A549 (cell line): ENCODE measurements around the gene TMEM126A. TPM values are rescaled to one million over a fixed set of nuclear protein-coding genes. Genes with fewer than 3 reads are reported as not detected.

Experiments used
- ATAC-seq, 2 experiments: fragments of 200-7000 bp in 1 of 2; fragments of >200 bp in 1 of 2; cut with Nextera tagmentation in 1 of 2; cut with Tn5 transposase in 1 of 2; 3 replicates each; pipeline versions ENCODE4 v1.8.0 to v1.9.1; 2018 to 2020; ENCODE audit warnings: mild to moderate bottlenecking in 1 of 2, moderate library complexity in 1 of 2
- CTCF ChIA-PET: fragments of 300-600 bp; sonication (Branson Sonifier 250); formaldehyde crosslinking; extraction: SDS; loops from one replicate; lab custom pipeline; 2021; ENCODE audit warnings: antibody characterized with exemption, inconsistent platforms; lab: Yijun Ruan, JAX
- POLR2A ChIA-PET: fragments of 350-600 bp; formaldehyde crosslinking; extraction: SDS; loops from one replicate; lab custom pipeline; 2021; ENCODE audit warnings: antibody characterized with exemption, inconsistent platforms; lab: Yijun Ruan, JAX
- DNase-seq, 2 experiments: peaks; one replicate each; pipeline versions ENCODE4 v3.0.0 to v3.0.0-alpha.2; 2011 to 2016; ENCODE audit warnings: low read depth in 1 of 2, low spot score in 1 of 2
- FAIRE-seq: peaks from 2 replicates; lab custom pipeline; 2011; peaks lifted over from hg19 to GRCh38; lab: Jason Lieb, UNC
- H3K27ac ChIP-seq, 2 experiments: fragments of >200 bp; sonication (Bioruptor Twin); formaldehyde crosslinking; 3 replicates each; pipeline ENCODE4 v1.5.1; 2016 to 2017
- H3K4me1 ChIP-seq: fragments of >200 bp; sonication (Bioruptor Twin); formaldehyde crosslinking; 3 replicates; pipeline ENCODE4 v1.6.1; 2016
- H3K4me2 ChIP-seq: fragments of >200 bp; sonication (Bioruptor Twin); formaldehyde crosslinking; 3 replicates; pipeline ENCODE4 v1.6.1; 2016
- H3K4me3 ChIP-seq: fragments of >200 bp; sonication (Bioruptor Twin); formaldehyde crosslinking; 3 replicates; pipeline ENCODE4 v1.5.1; 2016
- H3K9me3 ChIP-seq: fragments of >200 bp; sonication (Bioruptor Twin); formaldehyde crosslinking; 3 replicates; pipeline ENCODE4 v1.6.1; 2016
- CBX8 ChIP-seq: fragments of 200-600 bp; sonication (generic); IDR thresholded peaks from 2 replicates; pipeline ENCODE4 v1.6.1; 2016
- CHD2 ChIP-seq: fragments of 150-350 bp; IDR thresholded peaks from 2 replicates; pipeline ENCODE4 v1.6.1; 2014; ENCODE audit warnings: low read length; ENCODE audit not compliant: partially characterized antibody
- CHD4 ChIP-seq: fragments of 200-600 bp; sonication (generic); IDR thresholded peaks from 2 replicates; pipeline ENCODE4 v1.6.1; 2016; ENCODE audit warnings: antibody characterized with exemption, mild to moderate bottlenecking, borderline replicate concordance
- FOSL2 ChIP-seq, 2 experiments: fragments of 450-650 bp in 1 of 2; fragments of >200 bp in 1 of 2; sonication (Bioruptor Twin) in 1 of 2; formaldehyde crosslinking; IDR thresholded peaks; 2 replicates each; pipeline versions ENCODE4 v1.5.0 to v1.6.1; 2016 to 2020; ENCODE audit warnings: mild to moderate bottlenecking in 1 of 2, moderate library complexity in 1 of 2
- HDAC2 ChIP-seq: fragments of 200-600 bp; sonication (generic); IDR thresholded peaks from 2 replicates; pipeline ENCODE4 v1.6.1; 2016
- HEYL ChIP-seq: fragments of 250-450 bp; sonication (Bioruptor Pico); IDR thresholded peaks from 2 replicates; pipeline ENCODE4 v1.8.0; 2021; ENCODE audit warnings: mild to moderate bottlenecking, moderate library complexity
- HOXA7 ChIP-seq: fragments of 250-450 bp; sonication (Bioruptor Pico); IDR thresholded peaks from 2 replicates; pipeline ENCODE4 v1.5.0; 2020; ENCODE audit warnings: mild to moderate bottlenecking, moderate library complexity
- MAFK ChIP-seq: fragments of 450-650 bp; IDR thresholded peaks from 2 replicates; pipeline ENCODE4 v1.6.1; 2014; ENCODE audit not compliant: partially characterized antibody
- NFE2L2 ChIP-seq: fragments of 150-350 bp; conservative IDR thresholded peaks from 2 replicates; pipeline ENCODE4 v1.6.1; 2014; ENCODE audit warnings: low read length
- NPAS2 ChIP-seq: fragments of 250-450 bp; sonication (Bioruptor Pico); IDR thresholded peaks from 2 replicates; pipeline ENCODE4 v1.8.0; 2022; ENCODE audit warnings: mild to moderate bottlenecking, moderate library complexity, borderline replicate concordance
- PHF8 ChIP-seq: fragments of 200-600 bp; sonication (generic); IDR thresholded peaks from 2 replicates; pipeline ENCODE4 v1.6.1; 2016; ENCODE audit warnings: low read depth, mild to moderate bottlenecking, antibody characterized with exemption, moderate library complexity, borderline replicate concordance
- POLR2A ChIP-seq: IDR thresholded peaks from 2 replicates; pipeline ENCODE4 v1.6.1; 2012; ENCODE audit warnings: mild to moderate bottlenecking, low read length
- POLR2AphosphoS2 ChIP-seq: conservative IDR thresholded peaks from 2 replicates; pipeline ENCODE4 v1.6.1; 2012; ENCODE audit warnings: low read length, improper control_type of control experiment, inconsistent platforms
- RFX5 ChIP-seq: fragments of 450-650 bp; IDR thresholded peaks from 2 replicates; pipeline ENCODE4 v1.7.1; 2014; ENCODE audit warnings: antibody characterized with exemption, mild to moderate bottlenecking, moderate library complexity
- SMC3 ChIP-seq: fragments of >200 bp; sonication (Bioruptor Twin); formaldehyde crosslinking; IDR thresholded peaks from 3 replicates; pipeline ENCODE4 v1.6.1; 2018; ENCODE audit warnings: inconsistent platforms
- SREBF2 ChIP-seq: fragments of 450-650 bp; IDR thresholded peaks from 2 replicates; pipeline ENCODE4 v1.6.1; 2014; ENCODE audit warnings: mild to moderate bottlenecking, moderate library complexity
- TFCP2L1 ChIP-seq: fragments of 250-450 bp; sonication (Bioruptor Pico); IDR thresholded peaks from 2 replicates; pipeline ENCODE4 v1.5.0; 2021; ENCODE audit warnings: mild to moderate bottlenecking
- TP53 ChIP-seq: fragments of 250-450 bp; sonication (Bioruptor Pico); IDR thresholded peaks from 2 replicates; pipeline ENCODE4 v1.5.0; 2021; ENCODE audit warnings: mild to moderate bottlenecking, moderate library complexity
- ZFP36 ChIP-seq: fragments of 450-650 bp; IDR thresholded peaks from 2 replicates; pipeline ENCODE4 v1.6.1; 2014; ENCODE audit warnings: borderline replicate concordance; ENCODE audit not compliant: partially characterized antibody
- ZNF302 ChIP-seq: fragments of 250-450 bp; sonication (Bioruptor Pico); IDR thresholded peaks from 2 replicates; pipeline ENCODE4 v1.9.0; 2021; ENCODE audit warnings: inconsistent platforms, mild to moderate bottlenecking, moderate library complexity
- ZSCAN20 ChIP-seq: fragments of 250-450 bp; sonication (Bioruptor Pico); IDR thresholded peaks from 2 replicates; pipeline ENCODE4 v1.8.0; 2022; ENCODE audit warnings: mild to moderate bottlenecking, moderate library complexity
- WGBS: methylation state at CpG from one replicate; pipeline ENCODE4 v1.1.6; 2017; ENCODE audit errors: missing lambda C conversion rate; 5-methylcytosine and 5-hydroxymethylcytosine counted together
- polyA plus RNA-seq, 4 experiments: library from polyadenylated mRNA; depleted of rRNA in 3 of 4; stranded (reverse); fragments of >200 nt; fragmentation: RNase III in 1 of 4; extraction: RNeasy Plus Mini Kit Qiagen cat#74134 plus additional on column Dnase treatment in 1 of 4; gene quantifications; 2 replicates in 3 of 4; 3 replicates in 1 of 4; pipeline ENCODE4 v1.2.3, GENCODE V29; 2011 to 2017
- TF ChIP-seq, protein P1 (sequence below): fragments of >200 bp; sonication (Bioruptor Twin); formaldehyde crosslinking; IDR thresholded peaks from 2 replicates; pipeline ENCODE4 v1.6.1; 2016
- TF ChIP-seq, protein P2 (sequence below): IDR thresholded peaks from 2 replicates; pipeline ENCODE4 v1.6.1; 2012
- TF ChIP-seq, protein P3 (sequence below): fragments of >200 bp; sonication (Bioruptor Twin); formaldehyde crosslinking; IDR thresholded peaks from 3 replicates; pipeline ENCODE4 v1.5.1; 2016
- TF ChIP-seq, protein P4 (sequence below): fragments of 250-450 bp; sonication (Bioruptor Pico); IDR thresholded peaks from 2 replicates; pipeline ENCODE4 v1.5.0; 2020; ENCODE audit warnings: low read depth, mild to moderate bottlenecking, moderate library complexity
- TF ChIP-seq, protein P5 (sequence below): fragments of 450-650 bp; IDR thresholded peaks from 2 replicates; pipeline ENCODE4 v1.6.1; 2014; ENCODE audit warnings: antibody characterized with exemption
- TF ChIP-seq, protein P6 (sequence below): fragments of >200 bp; sonication (Bioruptor Twin); formaldehyde crosslinking; IDR thresholded peaks from 3 replicates; pipeline ENCODE4 v1.6.1; 2016
- TF ChIP-seq, protein P7 (sequence below): IDR thresholded peaks from 2 replicates; pipeline ENCODE4 v1.6.1; 2012; ENCODE audit warnings: low read depth, borderline replicate concordance

TMEM126A gene
- polyA plus RNA-seq, 2 of the 4 experiments (the other 2 are of a cell fraction): 74.9 to 123 TPM

DNA sequence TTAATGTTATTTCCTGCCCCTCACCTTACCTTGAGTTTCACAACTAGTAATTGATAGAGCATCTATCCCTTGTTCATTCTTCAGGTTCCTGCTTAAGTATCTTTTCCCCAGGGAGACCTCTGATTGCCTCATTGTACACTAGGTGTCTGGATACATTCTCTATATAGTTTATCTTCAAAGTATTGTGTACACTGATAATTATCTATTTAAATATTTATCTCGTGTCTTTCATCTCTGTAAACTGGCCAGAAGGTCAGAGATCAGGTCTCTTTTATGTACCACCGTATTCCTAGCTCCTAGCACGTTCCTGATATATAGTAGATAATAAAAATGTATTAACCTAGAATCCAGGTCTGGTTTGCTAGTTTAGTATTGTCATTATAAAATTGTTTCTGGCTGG lies 13.0 kb upstream of the TMEM126A start (continued):
- TF ChIP-seq, protein P1, sequence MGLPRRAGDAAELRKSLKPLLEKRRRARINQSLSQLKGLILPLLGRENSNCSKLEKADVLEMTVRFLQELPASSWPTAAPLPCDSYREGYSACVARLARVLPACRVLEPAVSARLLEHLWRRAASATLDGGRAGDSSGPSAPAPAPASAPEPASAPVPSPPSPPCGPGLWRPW: no peak

DNA sequence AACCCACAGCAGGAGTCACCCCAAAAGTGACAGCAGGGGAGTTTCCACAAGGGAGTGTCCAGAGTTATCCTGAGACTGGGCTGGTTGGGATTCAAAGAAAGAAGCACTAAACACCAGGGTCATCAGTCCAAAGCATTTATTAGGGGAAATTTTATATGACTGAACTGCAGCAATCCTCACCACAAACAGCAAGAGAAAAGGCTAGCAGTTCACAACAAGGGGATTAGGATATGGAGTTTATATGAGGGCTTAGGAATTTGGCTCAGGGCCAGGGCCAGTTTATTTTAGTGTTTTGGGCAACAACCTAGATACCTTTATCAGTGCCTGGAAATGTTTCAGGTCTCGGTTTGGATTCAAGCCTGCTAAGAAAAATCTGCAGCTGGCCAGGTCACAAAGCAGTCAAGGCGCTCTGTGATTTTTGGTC lies 4.6 kb upstream of the TMEM126A start:
- FAIRE-seq: no peak
- H3K4me3 ChIP-seq: no peak overlapping the region
- CTCF ChIA-PET: no interaction called here
- peaks cover 4% of the 10 kb centered on the region; the same call in 1 of the 3 replicates for H3K4me1 ChIP-seq
- no peak overlapping the region for H3K4me2 ChIP-seq
- no peak overlapping the region for H3K27ac ChIP-seq
- H3K9me3 ChIP-seq: no peaks in the 10 kb centered on the region
- ATAC-seq: no peak
- POLR2A ChIA-PET: no interaction called here
- DNase-seq: no peak
- 71% methylated on average over 2 of the region's 2 CpGs for WGBS
- TF ChIP-seq POLR2A (no peak), TP53 (CRISPR knock-in tag) (no peak), MAFK (no peak), ZSCAN20 (CRISPR knock-in tag) (no peak), RFX5 (no peak), FOSL2 (IDR thresholded peaks at IDR 0.05) (no peak), FOSL2 (CRISPR knock-in tag; IDR thresholded peaks at IDR 0.05) (no peak), SMC3 (no peak), NPAS2 (CRISPR knock-in tag) (no peak), CBX8 (no peak), CHD4 (no peak), CHD2 (no peak), SREBF2 (no peak), POLR2AphosphoS2 (no peak), ZFP36 (no peak), HDAC2 (no peak)
- TF ChIP-seq, protein P2, sequence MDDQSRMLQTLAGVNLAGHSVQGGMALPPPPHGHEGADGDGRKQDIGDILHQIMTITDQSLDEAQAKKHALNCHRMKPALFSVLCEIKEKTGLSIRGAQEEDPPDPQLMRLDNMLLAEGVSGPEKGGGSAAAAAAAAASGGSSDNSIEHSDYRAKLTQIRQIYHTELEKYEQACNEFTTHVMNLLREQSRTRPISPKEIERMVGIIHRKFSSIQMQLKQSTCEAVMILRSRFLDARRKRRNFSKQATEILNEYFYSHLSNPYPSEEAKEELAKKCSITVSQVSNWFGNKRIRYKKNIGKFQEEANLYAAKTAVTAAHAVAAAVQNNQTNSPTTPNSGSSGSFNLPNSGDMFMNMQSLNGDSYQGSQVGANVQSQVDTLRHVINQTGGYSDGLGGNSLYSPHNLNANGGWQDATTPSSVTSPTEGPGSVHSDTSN: no peak
- TF ChIP-seq, protein P3, sequence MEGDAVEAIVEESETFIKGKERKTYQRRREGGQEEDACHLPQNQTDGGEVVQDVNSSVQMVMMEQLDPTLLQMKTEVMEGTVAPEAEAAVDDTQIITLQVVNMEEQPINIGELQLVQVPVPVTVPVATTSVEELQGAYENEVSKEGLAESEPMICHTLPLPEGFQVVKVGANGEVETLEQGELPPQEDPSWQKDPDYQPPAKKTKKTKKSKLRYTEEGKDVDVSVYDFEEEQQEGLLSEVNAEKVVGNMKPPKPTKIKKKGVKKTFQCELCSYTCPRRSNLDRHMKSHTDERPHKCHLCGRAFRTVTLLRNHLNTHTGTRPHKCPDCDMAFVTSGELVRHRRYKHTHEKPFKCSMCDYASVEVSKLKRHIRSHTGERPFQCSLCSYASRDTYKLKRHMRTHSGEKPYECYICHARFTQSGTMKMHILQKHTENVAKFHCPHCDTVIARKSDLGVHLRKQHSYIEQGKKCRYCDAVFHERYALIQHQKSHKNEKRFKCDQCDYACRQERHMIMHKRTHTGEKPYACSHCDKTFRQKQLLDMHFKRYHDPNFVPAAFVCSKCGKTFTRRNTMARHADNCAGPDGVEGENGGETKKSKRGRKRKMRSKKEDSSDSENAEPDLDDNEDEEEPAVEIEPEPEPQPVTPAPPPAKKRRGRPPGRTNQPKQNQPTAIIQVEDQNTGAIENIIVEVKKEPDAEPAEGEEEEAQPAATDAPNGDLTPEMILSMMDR: no peak
- TF ChIP-seq, protein P4, sequence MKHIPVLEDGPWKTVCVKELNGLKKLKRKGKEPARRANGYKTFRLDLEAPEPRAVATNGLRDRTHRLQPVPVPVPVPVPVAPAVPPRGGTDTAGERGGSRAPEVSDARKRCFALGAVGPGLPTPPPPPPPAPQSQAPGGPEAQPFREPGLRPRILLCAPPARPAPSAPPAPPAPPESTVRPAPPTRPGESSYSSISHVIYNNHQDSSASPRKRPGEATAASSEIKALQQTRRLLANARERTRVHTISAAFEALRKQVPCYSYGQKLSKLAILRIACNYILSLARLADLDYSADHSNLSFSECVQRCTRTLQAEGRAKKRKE (CRISPR knock-in tag): no peak

DNA sequence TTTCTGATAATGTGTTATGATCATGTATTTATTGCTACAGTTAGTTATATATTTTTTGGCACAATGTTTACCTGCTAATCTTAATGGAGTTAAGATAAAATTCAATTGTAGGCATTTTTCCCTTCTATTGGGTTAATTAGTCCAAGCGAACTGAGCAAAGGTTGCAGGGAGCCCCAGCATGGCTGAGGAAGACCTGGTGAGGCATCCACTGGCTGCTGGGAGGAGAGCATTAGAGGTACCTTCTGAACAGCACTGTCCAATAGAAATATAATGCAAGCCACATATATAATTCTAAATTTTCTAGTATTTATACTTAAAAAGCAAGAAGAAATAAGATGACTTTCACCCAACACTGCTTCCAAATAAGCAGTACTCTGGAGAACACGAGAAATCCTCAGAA lies 689 bp upstream of the TMEM126A start:
- Histone ChIP-seq H3K27ac (peak overlapping the region; percentile 86 to 89), H3K4me3 (peak overlapping the region; percentile 75), H3K9me3 (no peaks in the 10 kb centered on the region), H3K4me1 (peaks cover 18% of the 10 kb centered on the region; the same call in 2 of the 3 replicates), H3K4me2 (peak overlapping the region; percentile 87)
- FAIRE-seq: no peak
- peak in 1 of 2 experiments; percentile 35; a peak in 3 of 6 replicates for ATAC-seq
- DNase-seq: no peak
- ChIA-PET POLR2A (interaction anchor here (0.6 to 3.5 kb wide), 7 partner anchors 9 to 197 kb away, joined by 3 to 37 read pairs (median 20); partner anchors contain the start of genes CREBZF, DLG2 and TMEM126B), CTCF (interaction anchor here (0.6 to 2.1 kb wide), 7 partner anchors 10 to 208 kb away, joined by 3 to 6 read pairs (median 3); partner anchors contain the start of gene CCDC83)
- 5% methylated on average over 2 of the region's 2 CpGs for WGBS
- TF ChIP-seq, protein P4 (CRISPR knock-in tag): no peak
- TF ChIP-seq PHF8: no peak
- TF ChIP-seq HEYL (CRISPR knock-in tag): no peak
- no peak for TF ChIP-seq ZSCAN20 (CRISPR knock-in tag)
- TF ChIP-seq, protein P5, sequence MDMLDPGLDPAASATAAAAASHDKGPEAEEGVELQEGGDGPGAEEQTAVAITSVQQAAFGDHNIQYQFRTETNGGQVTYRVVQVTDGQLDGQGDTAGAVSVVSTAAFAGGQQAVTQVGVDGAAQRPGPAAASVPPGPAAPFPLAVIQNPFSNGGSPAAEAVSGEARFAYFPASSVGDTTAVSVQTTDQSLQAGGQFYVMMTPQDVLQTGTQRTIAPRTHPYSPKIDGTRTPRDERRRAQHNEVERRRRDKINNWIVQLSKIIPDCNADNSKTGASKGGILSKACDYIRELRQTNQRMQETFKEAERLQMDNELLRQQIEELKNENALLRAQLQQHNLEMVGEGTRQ: no peak
- TF ChIP-seq TFCP2L1 (CRISPR knock-in tag): no peak
- no peak for TF ChIP-seq CHD4
- no peak for TF ChIP-seq MAFK
- TF ChIP-seq HDAC2: no peak
- no peak for TF ChIP-seq CBX8
- TF ChIP-seq TP53 (CRISPR knock-in tag): no peak
- TF ChIP-seq, protein P6, sequence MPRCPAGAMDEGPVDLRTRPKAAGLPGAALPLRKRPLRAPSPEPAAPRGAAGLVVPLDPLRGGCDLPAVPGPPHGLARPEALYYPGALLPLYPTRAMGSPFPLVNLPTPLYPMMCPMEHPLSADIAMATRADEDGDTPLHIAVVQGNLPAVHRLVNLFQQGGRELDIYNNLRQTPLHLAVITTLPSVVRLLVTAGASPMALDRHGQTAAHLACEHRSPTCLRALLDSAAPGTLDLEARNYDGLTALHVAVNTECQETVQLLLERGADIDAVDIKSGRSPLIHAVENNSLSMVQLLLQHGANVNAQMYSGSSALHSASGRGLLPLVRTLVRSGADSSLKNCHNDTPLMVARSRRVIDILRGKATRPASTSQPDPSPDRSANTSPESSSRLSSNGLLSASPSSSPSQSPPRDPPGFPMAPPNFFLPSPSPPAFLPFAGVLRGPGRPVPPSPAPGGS: no peak
- TF ChIP-seq NFE2L2: no peak
- TF ChIP-seq, protein P7, sequence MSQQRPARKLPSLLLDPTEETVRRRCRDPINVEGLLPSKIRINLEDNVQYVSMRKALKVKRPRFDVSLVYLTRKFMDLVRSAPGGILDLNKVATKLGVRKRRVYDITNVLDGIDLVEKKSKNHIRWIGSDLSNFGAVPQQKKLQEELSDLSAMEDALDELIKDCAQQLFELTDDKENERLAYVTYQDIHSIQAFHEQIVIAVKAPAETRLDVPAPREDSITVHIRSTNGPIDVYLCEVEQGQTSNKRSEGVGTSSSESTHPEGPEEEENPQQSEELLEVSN: no peak
- no peak for TF ChIP-seq ZNF302 (CRISPR knock-in tag)
- TF ChIP-seq HOXA7 (CRISPR knock-in tag): no peak
